GM12872 (cell line): ENCODE data around the gene PNPLA1.

Experiments
- TF ChIP-seq, protein P1 (sequence below): IDR thresholded peaks from 3 replicates; pipeline ENCODE4 v1.5.1; 2011; ENCODE audit warnings: low read depth, mild to moderate bottlenecking, low read length, moderate library complexity; ENCODE audit not compliant: insufficient read depth

PNPLA1 gene

DNA sequence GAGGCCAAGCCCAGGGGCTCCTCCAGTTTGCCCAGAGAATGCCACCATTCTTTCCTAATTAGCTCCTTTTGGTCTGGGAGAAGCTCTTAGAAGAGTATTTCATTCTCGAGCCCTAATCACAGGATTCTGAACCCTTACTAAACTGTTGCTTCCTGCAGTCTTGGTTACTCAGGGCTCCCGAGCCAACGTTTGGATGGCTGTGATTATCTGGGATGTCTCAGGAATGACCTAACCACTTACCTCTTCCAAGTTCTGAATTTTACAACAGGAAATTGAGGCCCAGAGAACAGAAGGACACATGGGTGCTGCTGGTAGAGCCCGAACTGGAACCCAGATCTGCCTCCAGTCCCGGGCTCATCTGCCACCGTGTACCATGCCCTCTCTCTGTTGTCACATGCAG, 22.2 kb upstream of the PNPLA1 start:
- TF ChIP-seq, protein P1, sequence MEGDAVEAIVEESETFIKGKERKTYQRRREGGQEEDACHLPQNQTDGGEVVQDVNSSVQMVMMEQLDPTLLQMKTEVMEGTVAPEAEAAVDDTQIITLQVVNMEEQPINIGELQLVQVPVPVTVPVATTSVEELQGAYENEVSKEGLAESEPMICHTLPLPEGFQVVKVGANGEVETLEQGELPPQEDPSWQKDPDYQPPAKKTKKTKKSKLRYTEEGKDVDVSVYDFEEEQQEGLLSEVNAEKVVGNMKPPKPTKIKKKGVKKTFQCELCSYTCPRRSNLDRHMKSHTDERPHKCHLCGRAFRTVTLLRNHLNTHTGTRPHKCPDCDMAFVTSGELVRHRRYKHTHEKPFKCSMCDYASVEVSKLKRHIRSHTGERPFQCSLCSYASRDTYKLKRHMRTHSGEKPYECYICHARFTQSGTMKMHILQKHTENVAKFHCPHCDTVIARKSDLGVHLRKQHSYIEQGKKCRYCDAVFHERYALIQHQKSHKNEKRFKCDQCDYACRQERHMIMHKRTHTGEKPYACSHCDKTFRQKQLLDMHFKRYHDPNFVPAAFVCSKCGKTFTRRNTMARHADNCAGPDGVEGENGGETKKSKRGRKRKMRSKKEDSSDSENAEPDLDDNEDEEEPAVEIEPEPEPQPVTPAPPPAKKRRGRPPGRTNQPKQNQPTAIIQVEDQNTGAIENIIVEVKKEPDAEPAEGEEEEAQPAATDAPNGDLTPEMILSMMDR = no peak

DNA sequence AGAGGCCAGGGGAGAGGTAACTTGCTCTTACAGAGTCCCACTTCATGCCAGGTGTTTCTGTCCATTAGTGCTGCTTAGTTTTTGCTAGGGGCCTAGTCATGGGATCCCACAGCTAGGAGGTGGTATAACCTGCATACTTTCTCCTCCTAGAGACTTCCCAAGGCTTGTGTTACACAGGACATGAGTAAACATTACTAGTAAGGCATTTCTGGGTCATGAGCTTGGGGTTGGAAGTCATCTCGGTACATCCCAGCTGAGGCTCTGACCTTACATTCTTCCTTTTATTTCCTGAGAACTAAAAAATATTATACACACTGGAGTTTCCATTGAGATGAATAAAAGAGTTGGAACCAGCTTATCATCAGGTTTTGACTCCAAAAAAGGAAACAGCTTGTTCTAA, 20.9 kb upstream of the PNPLA1 start:
- TF ChIP-seq, protein P1 = no peak

GRCh38 chr6:36249536-36249935, 20.3 kb upstream of the PNPLA1 start:
- TF ChIP-seq, protein P1 = no peak

GRCh38 chr6:36252005-36252404, 17.9 kb upstream of the PNPLA1 start:
- TF ChIP-seq, protein P1 = no peak

- TF ChIP-seq, protein P1 = no peak
Measured at GRCh38 chr6:36263390-36264000, 6.4 kb upstream of the PNPLA1 start.

GRCh38 chr6:36265744-36266143, 4.1 kb upstream of the PNPLA1 start:
- TF ChIP-seq, protein P1 = no peak

GRCh38 chr6:36266913-36267644, 2.8 kb upstream of the PNPLA1 start:
- TF ChIP-seq, protein P1 = no peak
